GM18867 (cell line): ENCODE measurements around the gene GFOD1.

ENCODE experiments used
- ATAC-seq: cut with Tn5 transposase; IDR thresholded peaks from one replicate; pipeline ENCODE4 v1.9.1; 2021; ENCODE audit warnings: mild to moderate bottlenecking, moderate library complexity; ENCODE audit not compliant: unreplicated experiment

Gene GFOD1

DNA sequence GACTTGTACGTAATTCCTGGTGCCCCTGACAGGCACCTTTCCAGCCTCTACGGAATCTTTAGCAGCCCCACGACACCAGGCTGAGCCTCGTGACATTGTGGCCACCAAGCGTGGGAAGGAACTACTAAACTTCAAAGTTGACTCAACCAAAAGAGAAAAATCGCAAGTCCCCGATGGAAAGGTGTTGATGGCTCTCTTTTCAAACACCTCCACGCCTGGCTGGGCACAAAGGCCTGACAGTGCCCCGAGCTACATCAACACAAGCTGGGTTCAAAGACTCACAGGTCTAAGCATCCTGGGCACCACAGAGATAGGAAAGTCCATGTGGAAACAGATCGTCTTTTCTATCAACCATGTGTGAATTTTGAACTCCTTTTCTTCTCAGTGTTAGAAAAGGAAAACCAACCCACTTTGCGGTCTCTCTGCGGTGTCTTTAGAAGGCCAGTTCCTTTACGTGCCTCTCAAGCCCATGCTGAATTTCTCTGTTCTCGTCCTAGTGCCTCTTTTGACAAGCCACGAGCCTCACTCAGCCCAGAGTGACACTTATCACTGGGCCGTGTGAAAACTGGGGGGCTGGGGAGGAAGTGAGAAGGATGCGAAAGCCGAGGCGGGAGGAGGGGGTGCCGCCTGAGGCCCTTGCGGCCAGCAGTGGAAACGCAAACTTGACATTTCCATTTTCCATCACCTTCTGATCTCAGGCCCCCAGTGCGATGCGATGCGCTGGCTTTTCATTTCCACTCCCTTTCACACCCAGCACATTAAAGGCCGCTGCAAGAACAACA, 59.4 kb downstream of the GFOD1 start:
- ATAC-seq = peak; percentile 69

DNA sequence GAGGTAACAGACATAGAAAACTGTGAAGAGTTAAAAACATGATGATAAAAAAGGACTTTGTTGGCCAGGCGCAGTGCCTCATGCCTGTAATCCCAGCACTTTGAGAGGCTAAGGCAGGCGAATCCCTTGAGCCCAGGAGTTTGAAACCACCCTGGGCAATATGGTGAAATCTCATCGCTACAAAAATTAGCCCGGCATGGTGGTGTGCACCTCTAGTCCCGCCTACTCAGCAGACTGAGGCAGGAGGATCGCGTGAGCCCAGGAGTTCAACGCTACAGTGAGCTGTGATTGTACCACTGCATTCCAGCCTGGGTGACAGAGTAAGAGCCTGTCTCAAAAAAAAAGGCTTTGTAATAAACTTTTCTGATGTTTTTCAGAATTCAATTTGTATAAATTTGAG, 60.1 kb downstream of the GFOD1 start:
- no peak for ATAC-seq

DNA sequence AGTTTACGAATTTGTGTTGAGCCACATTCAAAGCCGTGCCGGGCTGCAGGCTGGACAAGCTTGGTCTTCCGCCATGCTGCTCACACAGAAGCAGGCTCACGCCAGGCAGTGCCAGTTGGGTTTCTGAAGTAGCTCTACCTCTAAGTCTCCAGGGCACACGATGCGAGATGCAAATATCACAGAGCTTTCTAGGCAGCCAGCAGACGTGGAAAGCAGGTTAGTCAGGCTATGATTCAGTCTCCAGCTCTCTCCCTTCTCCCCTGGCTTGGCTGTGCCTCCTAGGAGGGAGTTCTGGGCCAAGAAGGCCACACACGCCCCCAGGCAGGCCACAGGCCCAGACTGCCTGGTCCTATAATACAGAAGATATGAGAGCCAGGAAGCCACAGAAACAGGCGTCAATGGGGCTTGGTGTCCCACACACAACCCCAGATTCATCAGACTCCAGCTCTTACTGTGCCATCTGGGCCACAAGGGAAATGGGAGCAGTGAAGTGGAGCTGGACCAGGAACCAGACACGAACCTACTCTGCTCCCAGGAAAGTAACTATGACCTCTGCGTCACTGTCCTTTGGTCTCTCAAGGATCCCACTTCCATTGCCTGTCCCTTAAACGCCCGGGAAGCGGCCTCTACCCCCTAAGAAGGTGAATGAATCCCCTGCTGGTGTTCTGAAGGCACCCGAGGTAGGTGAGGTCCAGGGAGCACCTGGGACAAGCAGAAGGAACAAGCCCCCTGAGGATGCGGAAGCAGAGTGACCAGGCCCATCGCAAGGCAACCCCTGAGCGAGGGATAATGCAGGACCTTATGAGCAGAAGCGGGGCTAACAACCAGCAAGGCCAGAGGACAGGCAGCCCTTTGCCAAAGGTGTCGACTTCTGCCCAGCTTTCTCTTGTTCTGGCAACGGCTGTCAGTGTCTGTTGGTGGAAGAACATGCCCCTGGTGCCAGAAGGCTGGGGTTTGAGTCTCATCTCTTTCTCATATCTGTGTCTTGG, 61.2 kb downstream of the GFOD1 start:
- ATAC-seq = no peak

DNA sequence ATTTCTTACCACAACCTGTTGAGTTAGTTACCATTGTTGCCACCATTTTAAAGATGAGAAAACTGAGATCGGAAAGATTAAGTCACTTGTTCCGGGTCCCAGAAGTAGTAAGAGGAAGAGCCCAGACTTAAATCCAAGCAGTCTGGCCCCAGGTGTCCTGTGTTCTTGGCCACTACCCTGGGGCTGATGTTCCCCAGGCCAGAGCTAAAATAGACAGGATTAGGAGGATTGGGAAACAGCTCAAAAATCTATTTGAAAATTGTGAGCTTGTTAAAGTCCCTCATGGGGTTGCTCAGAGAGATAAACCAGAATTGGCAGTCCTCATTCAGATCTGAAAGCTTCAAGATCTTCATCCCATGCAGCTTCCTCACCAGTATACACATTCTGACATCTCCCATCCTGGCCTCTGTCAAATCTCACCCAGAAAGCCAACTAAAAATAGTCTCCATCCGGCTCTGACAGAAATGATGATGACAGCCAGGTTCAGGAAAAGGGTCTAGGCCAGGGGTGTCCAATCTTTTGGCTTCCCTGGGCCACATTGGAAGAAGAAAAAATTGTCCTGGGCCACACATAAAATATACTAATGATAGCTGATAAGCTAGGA, 62.0 kb downstream of the GFOD1 start:
- no peak for ATAC-seq

DNA sequence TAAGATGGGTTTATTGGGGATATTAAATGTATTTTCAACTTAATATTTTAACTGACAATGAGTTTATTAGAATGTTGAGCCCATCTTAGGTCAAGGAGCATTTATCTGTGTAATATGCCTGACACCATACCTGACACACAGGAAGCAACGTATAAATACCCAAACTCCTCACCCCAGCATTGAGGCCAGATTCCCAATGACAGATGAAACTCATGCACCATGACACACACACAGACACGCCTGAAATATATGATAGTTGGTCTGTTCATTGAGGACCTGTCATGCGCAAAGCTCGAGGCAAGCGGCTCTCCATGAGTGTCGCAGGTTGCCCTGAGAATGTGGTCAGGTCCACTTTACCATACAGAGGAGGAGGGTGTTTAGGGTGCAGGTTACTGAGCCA, 64.1 kb downstream of the GFOD1 start:
- ATAC-seq = no peak

DNA sequence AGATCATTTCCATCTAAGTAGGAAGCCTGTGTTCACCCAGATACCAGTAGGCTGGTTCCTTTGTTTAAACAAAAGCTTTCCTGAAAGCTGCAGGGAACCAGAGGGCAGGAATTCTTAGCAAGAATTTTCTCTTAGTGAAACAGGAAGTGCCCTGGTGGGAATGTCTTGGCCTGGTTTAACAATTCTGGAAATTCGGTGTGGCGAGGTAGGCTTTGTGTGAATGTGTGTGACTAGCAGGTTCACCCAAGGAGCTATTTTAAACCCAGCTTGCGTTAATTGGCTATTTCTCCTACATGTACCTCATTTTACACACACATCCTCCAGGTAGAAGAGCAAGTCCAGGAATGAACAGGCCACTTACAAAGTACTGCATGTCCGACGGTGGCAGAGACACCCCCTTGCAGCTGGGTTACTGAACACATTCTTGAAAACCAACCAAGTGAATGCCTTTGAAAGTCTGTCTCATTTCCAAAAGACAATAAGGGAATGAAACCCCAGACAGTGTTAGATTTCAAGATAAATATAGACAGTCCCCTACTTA, 64.6 kb downstream of the GFOD1 start:
- ATAC-seq = no peak

DNA sequence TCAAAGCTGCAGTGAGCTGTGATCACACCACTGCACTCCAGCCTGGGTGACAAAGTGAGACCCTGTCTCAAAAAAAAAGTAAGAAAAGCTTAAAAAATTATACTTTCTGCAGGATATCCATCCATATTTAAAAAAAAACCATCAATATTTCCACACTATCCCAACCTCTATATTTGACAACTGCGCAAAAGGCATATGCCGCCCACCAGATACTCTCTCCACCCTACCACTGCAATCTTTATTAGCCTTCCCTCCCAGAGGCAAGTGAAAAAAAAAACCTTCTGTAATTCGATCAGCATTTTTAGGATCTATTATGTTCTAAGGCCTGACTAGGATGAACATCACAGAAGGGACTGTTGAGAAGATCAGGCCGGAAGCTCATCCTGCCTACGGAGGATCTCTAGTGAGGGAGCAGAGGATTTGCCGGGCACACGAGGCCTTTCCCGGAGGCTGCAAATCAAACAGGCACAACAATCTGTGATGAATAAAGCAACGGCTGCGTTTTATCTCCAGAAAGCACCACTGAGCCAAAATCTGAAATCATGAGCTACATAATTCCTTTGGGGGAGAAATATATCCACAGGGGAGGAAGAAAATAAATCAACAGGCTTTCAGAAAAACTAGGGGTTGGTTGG, 65.9 kb downstream of the GFOD1 start:
- no peak for ATAC-seq

DNA sequence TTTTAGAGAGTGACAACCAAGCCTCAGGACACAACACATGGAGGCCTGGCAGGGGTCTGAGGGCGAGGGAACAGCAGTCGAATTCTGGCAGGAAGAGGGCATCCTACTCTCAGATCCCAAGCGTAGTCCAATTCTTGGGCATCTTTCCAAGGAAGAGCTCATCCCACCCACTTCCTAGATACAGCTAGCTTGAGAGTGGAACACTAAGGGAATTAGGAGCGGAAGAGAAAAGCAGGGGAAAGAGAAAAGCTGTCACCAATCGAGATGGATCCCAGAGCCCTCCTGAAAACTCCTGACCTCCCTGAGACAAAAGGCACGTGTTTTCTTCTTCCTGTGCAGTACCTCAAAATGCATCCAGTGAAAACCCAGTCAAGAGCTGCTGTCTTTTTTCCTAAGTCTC, 67.1 kb downstream of the GFOD1 start:
- ATAC-seq = no peak

DNA sequence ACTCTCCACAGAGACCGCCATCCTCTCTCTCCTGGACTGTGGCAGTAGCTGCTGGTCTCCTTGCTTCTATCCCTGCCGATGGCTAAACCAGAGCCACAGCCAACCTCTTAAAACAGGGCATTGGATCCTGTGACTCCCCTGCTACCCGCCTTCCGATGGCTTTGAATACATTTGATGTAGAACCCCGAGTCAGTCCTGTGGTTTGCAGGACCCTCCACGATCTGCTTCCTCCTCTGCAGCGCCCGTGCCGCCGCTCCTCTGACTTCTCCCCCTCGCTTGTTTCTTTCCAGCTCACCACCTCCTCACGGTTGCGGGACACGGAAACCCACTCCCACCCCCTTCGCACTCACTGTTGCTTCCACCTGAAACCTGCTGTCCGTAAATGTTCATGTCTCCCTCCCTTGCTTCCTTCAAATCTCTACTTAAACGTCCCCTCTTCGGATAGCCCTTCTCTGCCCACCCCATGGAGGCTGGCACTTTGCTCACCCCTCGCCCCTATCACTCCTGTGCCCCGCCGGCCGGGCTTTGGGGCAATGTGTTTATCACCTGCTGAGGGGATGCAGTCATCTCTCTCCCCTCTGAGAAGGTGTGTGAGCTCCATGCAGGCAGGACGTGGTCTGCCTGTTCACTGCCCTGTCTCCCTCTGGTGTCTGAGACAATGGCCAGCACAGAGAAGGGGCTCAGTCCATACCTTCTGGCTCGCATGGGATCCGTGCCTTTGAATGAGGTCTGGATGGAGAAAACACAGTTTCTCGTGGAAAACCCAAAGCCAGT, 67.8 kb downstream of the GFOD1 start:
- no peak for ATAC-seq

DNA sequence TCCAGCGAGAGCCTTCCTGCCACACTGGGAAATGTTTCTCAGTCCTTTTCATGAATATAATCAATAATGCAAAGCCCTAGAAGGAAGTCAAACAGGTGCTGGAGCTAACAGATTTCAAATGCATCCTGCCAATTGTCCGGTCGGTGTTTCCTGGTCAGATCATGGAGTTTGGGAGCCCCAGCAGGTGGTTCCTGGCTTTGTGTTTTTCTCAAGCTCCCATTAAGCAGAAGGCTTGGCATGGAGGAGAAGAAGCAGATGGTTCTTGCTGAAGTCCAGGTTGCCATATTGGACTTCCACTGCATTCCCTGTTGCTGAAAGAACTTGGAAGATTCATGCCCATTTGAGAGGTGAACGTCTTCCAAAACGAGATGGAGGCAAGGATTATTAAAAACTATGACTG, 68.6 kb downstream of the GFOD1 start:
- no peak for ATAC-seq

DNA sequence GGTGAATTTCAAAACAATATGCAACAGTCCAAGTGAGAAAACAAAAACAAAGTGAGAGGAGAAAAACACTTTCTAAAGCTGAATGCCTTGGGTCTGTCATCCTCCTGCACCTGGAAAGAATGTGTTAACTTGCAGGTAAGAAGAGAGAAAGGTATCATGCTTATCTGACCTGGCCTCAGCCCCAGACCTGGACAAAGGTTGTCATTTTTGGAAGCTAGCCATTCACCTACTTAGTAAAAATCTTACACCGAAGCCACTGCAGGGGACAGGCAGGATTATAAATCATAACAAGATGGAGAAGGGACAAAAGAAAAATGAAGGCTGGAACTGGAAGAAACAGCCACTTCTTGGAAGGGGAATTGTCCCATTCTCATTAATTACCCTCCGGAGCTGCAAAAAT, 69.4 kb downstream of the GFOD1 start:
- ATAC-seq = no peak

DNA sequence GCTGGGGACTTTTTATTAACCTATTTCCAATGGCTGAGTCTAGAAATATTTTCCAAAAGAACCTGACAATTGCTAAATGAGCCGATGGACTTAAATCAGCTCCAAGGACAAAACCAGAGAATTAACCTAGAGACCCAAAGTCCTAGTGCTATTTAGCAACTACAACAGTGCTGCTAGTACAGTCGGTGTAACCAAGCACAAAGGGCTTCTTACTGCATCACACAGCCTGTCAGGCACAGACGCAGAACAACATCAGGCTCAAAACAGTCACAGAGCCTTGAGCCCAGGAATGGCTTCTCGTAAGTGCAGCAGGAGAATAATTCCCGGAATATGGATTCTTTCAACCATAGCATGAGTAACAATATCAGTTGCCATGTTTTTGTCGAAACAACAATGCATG, 70.0 kb downstream of the GFOD1 start:
- no peak for ATAC-seq

DNA sequence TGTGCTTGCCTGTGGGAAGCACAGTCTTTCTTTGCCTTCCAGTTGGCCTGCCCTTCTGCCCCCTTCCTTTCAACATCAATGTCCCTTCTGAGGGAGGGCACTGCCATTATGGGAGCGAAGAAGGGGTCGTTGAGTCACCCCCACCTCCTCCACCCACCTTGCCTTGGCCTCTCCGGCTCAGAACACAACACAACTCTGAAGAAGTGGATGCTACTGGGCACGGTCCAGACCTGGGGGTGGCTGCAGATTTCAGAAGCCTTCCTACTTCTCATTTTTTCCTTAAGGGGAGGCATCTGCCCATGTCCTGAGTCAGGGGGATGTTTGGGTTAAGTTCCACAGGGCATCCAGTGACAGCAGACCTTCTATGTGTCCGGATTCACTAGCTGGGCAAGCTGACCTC, 72.1 kb downstream of the GFOD1 start:
- ATAC-seq = no peak

DNA sequence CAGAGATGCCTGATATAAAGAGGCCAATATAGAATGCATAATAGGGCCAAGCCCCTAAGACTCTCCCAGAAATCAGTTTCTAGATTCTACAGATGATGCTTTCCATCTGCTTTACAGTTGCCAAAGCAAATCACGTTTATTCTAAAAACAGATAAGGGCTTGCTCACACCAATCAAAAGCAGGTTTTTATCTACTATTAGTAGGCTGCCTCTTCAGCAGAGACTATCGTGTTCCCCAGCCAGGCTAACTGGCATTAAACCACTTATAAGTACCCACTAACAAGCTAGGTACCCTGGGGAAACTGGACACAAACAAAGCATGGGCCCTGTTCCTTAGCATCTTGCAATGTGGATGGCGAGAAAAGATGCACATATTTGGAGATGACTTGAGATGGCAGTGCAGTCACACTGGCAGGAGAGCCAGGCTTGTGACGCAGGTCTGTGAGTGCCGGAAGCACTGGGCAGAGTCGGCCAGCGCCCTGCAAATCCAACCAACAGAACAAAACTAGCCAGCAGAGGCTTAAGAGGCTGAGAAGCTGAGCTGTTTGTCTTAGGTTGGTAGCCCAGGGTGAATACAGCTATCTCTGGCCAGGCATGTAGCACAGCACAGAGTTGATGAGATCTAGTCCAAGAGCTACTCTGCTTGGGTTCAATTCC, 73.4 kb downstream of the GFOD1 start:
- ATAC-seq = no peak

DNA sequence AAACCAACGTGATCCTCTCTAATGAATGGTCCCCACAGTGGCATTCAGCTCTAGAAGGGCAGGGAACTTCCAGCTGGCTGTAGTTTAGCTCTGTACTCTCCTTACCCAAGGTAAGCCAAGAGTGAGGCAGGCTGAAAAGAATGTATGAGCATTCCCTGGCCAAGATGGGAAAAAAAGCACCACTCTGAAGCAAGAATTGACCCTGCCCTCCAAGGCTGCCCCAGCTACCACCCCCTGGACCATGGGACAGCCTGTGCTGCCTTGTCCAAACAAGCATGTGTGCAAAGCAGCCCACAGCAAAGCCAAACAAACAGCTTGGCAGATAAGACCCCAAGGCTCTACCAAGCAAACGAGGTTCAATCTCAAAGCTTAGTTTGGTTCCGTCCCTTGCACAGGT, 73.9 kb downstream of the GFOD1 start:
- no peak for ATAC-seq

DNA sequence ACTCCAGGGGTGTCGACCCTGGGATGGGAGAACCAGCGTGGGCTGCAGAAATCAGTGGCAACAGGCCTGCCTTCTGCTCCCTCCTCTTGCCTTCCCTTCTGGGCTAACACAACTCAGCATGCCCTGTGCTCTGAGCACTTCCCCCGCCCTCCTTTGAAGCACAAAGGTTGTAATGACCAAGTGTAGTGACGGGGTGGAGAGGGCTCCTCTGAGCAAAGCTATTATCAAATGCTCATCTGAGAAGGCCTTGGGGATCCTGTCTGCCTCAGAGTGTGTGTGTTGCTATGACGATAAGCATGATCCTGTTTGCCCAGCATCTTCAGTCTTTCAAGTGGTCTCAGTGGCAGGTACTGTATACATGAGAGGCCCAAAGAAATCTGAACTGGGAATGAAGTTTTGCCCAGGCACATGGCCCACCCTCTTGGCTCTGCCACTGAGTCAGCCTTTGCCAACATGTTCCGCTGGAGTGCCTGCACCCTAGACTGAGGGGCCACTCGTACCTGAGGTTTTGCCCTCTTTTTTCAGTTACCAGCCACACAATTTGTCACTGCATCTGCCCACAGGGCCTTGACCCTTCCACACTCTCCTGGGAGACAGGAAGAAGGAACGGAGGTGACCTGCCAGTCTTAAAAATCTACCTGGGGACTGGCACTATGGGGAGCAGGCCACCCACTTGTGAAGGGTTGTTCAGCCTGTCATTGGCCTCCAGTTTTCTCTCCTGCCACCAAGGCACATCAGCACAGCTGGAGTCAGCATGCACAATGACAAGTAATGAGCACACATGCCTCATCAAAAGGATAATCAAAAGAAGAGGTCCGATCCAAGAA, 74.5 kb downstream of the GFOD1 start:
- ATAC-seq = no peak

DNA sequence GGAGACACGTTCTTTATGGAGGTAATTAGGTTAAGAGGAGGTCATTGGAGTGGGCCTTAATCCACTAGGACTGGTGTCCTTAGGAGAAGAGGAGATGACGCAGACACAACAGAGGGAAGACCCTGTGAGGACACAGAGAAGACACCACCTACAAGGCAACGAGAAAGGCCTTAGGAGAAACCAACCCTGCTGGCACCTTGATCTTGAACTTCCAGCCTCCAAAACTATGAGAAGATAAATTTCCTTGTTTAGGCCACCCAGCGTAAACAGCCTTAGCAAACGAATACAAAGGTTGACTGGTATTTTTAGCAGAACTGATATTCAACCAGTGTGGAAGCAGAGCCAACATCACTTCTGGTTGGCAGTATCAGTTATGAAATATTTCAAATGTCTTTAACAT, 75.2 kb downstream of the GFOD1 start:
- no peak for ATAC-seq

DNA sequence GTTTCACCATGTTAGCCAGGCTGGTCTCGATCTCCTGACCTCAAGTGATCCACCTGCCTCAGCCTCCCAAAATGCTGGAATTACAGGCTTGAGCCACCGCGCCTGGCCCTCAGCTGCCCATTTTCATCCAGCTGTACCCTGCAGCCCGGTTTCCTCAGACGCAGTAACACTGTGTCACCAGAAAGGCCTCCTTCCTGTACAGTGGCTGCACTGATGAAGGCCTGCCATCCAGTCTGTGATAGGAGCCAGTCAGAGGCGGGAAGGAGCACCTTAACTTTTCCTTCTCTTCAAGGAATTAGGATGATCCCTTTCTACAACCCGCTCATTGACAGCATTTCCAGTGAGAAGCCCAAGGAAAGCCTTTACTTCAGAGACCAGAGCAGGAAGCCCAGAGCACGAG, 75.9 kb downstream of the GFOD1 start:
- no peak for ATAC-seq

DNA sequence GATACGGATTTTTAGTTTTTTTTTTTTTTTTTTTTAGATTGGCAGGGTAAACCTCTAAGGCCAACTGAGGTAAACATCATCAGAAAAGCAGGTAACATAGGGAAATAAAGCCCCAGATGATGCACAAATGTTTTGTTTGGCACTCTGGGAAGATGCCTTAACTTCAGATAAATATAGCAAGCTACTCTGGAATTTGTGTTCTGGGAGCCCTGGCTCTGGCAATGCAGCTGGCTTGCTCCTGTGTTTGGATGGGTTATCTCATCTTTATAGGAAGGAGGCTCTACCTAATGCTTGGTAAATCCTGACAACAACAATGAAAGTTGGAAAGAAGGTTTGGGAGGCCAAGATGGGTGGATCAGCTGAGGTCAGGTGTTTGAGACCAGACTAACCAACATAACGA, 77.4 kb downstream of the GFOD1 start:
- no peak for ATAC-seq
